HL-60/S4 treated with retinoic acid at 250 ng/mL for 4 days and 3 days (cell line): Measurements from ENCODE around the gene NDUFB8.
"Not testable (repeated sequence)": the region's sequence is repeated elsewhere in the genome, so short reads cannot be mapped to it uniquely, and the experiment has no call there.

Experiments used
- in situ Hi-C: fragments of 300-500 bp; cut with MboI; formaldehyde crosslinking; loops from 2 replicates; pipeline ENCODE4 v1.7.0; 2022; ENCODE audit warnings: low sequenced_read_pairs

Gene NDUFB8

DNA sequence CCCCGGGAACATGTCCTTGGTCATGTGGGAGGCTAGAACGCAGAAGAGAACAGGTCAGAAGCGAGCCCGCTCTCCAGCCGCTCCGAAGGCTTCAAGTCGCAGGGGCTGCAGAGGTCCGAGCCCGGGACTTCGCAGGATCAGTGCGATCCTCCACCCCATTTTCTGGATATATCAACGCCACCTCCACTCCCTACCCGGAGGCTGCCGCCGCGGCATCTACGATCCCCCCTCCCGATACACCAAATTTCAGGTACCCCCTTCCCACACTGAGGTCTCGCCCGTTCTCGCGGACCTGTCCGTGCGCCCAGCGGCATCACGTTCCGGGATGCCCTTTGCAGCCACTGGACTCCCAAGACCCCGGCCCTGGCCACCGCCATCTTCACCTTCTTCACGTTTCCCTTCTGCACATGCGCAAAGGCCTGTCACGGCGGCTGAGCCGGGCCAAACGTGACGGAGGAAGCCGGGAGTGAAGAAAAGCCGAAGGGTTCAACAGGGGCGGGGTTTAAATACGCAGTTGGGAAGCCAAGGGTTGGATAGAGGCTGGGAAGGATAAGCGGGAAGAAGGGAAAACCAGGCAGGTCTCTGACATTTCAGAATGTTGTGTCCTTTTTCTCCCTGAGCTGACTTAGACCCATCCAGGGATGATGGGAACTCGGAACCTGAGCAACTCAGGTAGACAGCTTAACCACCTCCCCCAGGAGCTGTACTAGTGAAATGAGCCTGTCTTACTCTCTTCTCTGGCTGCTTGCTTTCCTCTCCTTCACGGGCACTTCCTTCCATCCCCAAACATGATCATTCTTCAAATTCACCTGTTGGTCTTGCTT, at the start of gene NDUFB8:
NDUFB8 (minus strand) TSS at position 397 of the 824 bp plus-strand sequence; CDS start at position 377, 20 bp downstream.
- in situ Hi-C loops, result no loop called here

DNA sequence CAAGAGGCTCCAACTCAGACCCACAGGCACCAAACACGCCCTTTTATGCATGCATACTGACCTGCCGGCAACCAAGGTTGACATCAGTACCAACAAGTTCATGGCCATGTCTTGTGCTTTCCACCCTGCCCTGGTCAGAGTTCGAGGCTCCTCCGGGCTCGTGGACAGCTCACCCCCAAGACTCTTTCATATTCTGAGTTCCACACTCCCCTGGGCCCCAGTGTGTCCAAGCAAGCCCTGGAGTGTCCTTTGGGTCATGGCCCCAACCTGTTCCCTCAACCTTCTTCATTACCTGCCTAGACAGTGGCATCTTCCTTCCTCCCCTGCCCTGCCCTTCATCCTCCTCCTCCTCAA, 46.6 kb upstream of the NDUFB8 start:
- in situ Hi-C loops, result no loop called here

GRCh38 chr10:100575585-100576281, 46.1 kb upstream of the NDUFB8 start:
- in situ Hi-C loops, result no loop called here

GRCh38 chr10:100575146-100575545, 45.5 kb upstream of the NDUFB8 start:
- in situ Hi-C loops, result not testable (repeated sequence)

- in situ Hi-C loops, result loop anchor here (25.0 kb wide), 1 partner anchor 166 kb away; the partner anchor contains the start of gene PAX2
Measured at GRCh38 chr10:100571084-100571856, 41.6 kb upstream of the NDUFB8 start.

DNA sequence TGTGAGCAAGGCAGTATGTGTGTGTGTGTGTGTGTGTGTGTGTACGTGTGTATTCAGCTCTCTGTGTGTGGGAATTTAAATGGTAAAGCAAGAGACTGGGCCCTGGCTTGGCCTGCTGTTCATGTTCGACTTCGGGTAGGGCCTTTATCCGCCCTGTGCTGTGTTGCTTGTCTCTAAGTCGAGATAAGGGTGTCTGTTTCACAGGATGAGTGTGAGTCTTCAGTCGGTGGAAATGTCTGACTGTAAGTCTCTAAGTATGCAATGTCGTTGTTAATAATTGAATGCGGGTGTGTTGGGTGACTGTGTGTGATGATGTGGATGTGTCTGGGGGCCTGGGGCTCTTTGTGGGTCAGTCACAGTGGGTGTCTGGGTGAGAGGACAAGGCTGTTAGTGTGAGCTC, 40.8 kb upstream of the NDUFB8 start:
- in situ Hi-C loops, result loop anchor here (25.0 kb wide), 1 partner anchor 167 kb away; the partner anchor contains the start of gene PAX2

- in situ Hi-C loops, result loop anchor here (25.0 kb wide), 1 partner anchor 167 kb away; the partner anchor contains the start of gene PAX2
Measured at GRCh38 chr10:100569687-100570481, 40.2 kb upstream of the NDUFB8 start.

GRCh38 chr10:100568912-100569311, 39.2 kb upstream of the NDUFB8 start:
- in situ Hi-C loops, result loop anchor here (25.0 kb wide), 1 partner anchor 168 kb away; the partner anchor contains the start of gene PAX2

DNA sequence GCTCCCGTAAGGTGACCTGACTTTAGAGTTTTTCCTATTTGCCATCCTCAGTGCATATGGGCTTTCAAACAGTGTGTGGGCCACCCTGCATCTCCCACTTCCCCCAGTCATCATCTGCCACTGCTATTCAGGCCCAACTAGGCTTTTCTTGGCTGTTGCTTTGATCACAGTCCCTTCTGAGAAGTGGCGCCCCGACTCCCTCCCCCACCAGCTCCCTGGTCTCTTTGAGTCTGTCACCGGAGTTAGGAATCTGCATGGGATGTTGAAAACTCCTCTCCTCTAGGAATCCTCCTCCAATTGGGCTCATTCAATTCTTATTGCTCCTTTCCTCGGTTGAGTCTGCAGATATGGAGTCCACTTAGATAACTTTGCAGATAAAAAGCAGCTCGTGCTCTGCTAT, 38.2 kb upstream of the NDUFB8 start:
- in situ Hi-C loops, result loop anchor here (25.0 kb wide), 1 partner anchor 169 kb away; the partner anchor contains the start of gene PAX2

DNA sequence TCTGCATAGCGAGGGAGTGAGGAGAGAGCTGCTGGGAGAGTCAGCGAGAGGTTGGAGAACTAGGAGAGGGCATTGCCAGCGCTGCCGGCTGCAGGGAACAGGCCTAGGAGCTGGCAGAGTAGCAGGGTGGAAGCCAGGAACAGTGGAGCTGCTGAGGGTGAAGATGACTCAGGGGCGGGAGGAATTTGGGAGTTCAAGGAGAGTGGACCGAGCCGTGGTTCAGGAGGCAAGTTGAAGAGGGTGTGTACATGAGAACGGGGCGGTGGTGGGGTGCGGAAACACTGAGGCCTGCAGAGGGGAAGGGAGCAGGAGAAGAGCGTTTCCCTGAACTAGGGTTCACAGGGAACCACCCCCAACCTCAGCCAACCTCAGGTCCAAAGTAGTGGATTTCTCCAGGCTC, 37.6 kb upstream of the NDUFB8 start:
- in situ Hi-C loops, result loop anchor here (25.0 kb wide), 1 partner anchor 170 kb away; the partner anchor contains the start of gene PAX2

- in situ Hi-C loops, result loop anchor here (25.0 kb wide), 1 partner anchor 171 kb away; the partner anchor contains the start of gene PAX2
Measured at GRCh38 chr10:100566561-100566960, 36.9 kb upstream of the NDUFB8 start.

DNA sequence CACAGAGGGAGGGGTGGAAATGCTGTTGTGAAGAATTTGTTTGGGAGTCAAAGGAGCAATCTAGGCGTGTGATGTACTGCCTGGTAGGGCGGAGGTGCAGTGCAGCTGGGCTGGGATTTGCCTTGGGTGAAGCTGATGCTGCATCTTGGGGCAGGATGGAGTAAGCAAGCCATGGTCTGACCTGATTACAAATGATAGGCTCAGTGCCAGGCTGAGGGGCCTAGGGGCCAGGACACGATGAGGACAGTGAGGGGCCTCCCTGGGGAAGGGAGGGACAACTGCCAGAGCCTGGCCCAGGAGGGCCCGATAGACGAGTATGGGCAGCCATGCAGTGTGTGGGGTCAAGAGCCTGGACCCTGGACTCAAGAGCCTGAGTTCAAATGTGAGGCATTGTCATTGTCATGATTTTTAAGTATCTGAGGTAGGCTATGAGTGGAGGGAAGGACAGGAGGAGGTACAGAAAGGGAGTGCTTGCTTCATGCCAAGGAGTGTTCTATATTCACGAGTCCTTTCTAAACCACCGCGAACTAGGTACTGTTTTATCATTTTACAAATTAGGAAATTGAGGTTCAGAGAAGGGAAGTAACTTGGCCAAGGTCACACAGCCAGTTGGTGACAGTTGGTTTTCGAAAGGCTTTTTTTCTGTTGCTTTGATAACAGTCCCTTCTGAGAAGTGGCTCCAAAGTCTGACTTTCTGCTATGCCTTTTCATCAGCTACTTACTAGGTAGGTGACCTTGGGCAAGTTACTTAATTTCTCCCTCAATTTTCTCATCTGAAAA, 35.7 kb upstream of the NDUFB8 start:
- in situ Hi-C loops, result loop anchor here (25.0 kb wide), 1 partner anchor 172 kb away; the partner anchor contains the start of gene PAX2

DNA sequence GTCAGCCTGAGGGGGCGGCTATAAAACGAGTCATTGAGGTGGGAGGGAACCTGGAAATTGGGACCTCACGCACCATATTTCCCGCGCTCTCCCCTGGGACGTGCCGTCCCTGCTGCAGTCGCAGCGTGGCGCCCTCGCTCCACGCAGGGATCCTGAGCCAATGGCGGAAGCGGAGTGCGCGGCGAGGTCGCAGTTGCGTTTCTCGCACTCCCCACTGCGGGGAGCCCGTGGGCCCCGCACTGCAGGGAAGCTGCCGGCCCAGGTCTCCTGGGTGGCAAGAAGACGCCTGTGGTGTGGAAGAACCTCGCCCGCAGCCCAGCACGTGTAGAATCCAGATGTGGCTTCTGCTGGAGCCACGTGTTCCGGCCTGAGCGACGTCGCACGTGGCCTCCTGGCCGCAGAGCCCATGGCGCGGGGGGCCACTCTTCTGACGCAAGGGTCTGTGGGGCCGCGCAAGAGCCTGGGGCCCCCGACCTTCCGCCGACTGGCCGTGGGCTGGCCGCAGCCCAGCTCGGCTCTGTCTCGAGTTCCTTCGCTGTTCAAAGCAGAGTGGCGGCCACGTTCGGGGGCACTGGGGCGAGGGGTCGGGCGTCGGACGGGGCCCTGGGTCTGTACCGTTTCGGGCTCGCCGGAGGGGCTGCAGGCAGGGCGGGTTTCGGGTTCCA, 32.5 kb upstream of the NDUFB8 start:
- in situ Hi-C loops, result loop anchor here (5.0 to 25.0 kb wide), 2 partner anchors 175 to 315 kb away; partner anchors contain the start of gene PAX2

DNA sequence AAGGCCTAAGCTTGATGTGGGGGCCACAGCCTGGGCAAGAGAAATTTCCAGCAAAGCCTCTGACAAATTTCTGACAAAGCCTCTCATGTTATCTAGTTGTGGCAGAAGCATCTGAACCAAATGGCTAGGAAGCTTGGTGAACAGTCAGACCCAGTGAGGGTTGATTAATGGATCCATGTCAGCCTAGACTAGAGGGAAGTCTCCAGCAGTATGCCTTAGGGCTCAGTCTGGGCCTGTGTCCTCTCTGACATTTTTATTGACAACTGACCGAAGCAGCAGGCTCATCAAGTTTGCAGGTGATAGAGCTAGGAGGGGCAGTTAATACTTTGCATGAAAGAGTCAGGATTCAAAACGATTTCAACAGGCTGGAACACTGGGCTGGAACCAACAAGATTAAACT, 31.3 kb upstream of the NDUFB8 start:
- in situ Hi-C loops, result loop anchor here (5.0 to 25.0 kb wide), 2 partner anchors 176 to 316 kb away; partner anchors contain the start of gene PAX2

DNA sequence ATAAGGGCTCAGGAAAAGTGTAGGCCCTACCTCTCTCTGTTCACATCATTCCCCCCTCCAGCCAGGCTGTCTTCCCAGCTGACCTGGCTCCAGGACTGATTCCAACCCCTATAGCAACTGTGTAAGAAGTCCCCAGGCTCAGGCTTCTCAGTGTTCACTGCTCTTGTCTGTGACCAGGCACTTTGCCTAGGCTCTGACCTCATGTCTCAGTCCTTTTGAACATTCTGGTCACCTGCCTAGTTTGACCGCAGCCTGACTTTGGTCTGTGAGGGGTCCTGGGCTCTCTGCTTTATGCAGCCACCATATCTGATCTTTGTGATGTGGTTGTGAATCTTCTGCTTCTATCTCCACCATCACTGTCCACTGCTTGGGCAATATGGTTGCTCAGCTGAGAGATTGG, 30.6 kb upstream of the NDUFB8 start:
- in situ Hi-C loops, result loop anchor here (5.0 to 25.0 kb wide), 2 partner anchors 177 to 317 kb away; partner anchors contain the start of gene PAX2

- in situ Hi-C loops, result loop anchor here (25.0 kb wide), 1 partner anchor 182 kb away; the partner anchor contains the start of gene PAX2
Measured at GRCh38 chr10:100554902-100555301, 25.2 kb upstream of the NDUFB8 start.

- in situ Hi-C loops, result loop anchor here (25.0 kb wide), 1 partner anchor 183 kb away; the partner anchor contains the start of gene PAX2
Measured at GRCh38 chr10:100553929-100554328, 24.3 kb upstream of the NDUFB8 start.

- in situ Hi-C loops, result loop anchor here (25.0 kb wide), 1 partner anchor 186 kb away; the partner anchor contains the start of gene PAX2
Measured at GRCh38 chr10:100551738-100552137, 22.1 kb upstream of the NDUFB8 start.
